ENCODE data around the gene POTEI. TPM values are rescaled to one million over a fixed set of nuclear protein-coding genes. Genes with fewer than 3 reads are reported as not detected.
"Not testable (repeated sequence)": the region's sequence is repeated elsewhere in the genome, so short reads cannot be mapped to it uniquely, and the experiment has no call there.

The POTEI gene
- polyA plus RNA-seq, 1 of the 3 experiments (the other 2 are of a cell fraction) = not detected

GRCh38 chr2:130510807-130511746, 1.9 kb upstream of the POTEI start:
- H3K36me3 ChIP-seq (replicated peaks in 1 of 2; ENCODE audit: control insufficient read depth in 1 of 2, insufficient read depth in 2 of 2, low read length in 1 of 2); H4K20me1 ChIP-seq (ENCODE audit: insufficient read depth); DNase-seq; H3K4me2 ChIP-seq; H3K9me2 ChIP-seq; H3K9ac ChIP-seq; H3K4me1 ChIP-seq (ENCODE audit: control insufficient read depth in 1 of 2, insufficient read depth in 2 of 2, low read depth in 1 of 2, low read length in 1 of 2); H3K27ac ChIP-seq (ENCODE audit: low read depth in 2 of 2, low read length in 1 of 2); H3K79me2 ChIP-seq (ENCODE audit: insufficient read depth); H3K9me3 ChIP-seq; H2AFZ ChIP-seq (ENCODE audit: low read depth); POLR2A ChIA-PET; H3F3A ChIP-seq (replicated peaks; ENCODE audit: insufficient read depth); H3K4me3 ChIP-seq (ENCODE audit: low read depth in 2 of 2, low read length in 1 of 2); H3K27me3 ChIP-seq (ENCODE audit: insufficient read depth); CTCF ChIA-PET: not testable (repeated sequence)
- WGBS (ENCODE audit: low lambda C conversion rate) = no CpG with 5 or more reads among the region's 31 CpGs

GRCh38 chr2:130491073-130491472, 18.1 kb downstream of the POTEI start:
- H3K79me2 ChIP-seq (ENCODE audit: insufficient read depth); H3K27ac ChIP-seq (ENCODE audit: low read depth in 2 of 2, low read length in 1 of 2); DNase-seq; H3K4me1 ChIP-seq (ENCODE audit: control insufficient read depth in 1 of 2, insufficient read depth in 2 of 2, low read depth in 1 of 2, low read length in 1 of 2); H3K36me3 ChIP-seq (replicated peaks in 1 of 2; ENCODE audit: control insufficient read depth in 1 of 2, insufficient read depth in 2 of 2, low read length in 1 of 2); H3K9ac ChIP-seq; H3K4me2 ChIP-seq; H4K20me1 ChIP-seq (ENCODE audit: insufficient read depth); CTCF ChIA-PET; H3K9me2 ChIP-seq; H3K4me3 ChIP-seq (ENCODE audit: low read depth in 2 of 2, low read length in 1 of 2); H3K9me3 ChIP-seq; H3F3A ChIP-seq (replicated peaks; ENCODE audit: insufficient read depth); H2AFZ ChIP-seq (ENCODE audit: low read depth); POLR2A ChIA-PET; H3K27me3 ChIP-seq (ENCODE audit: insufficient read depth): not testable (repeated sequence)
- 18% methylated on average over 1 of the region's 4 CpGs for WGBS (ENCODE audit: low lambda C conversion rate)

GRCh38 chr2:130455413-130455812, 53.7 kb downstream of the POTEI start:
- H3K27ac ChIP-seq (ENCODE audit: low read depth in 2 of 2, low read length in 1 of 2) = not testable (repeated sequence)

GRCh38 chr2:130454712-130455083, 54.4 kb downstream of the POTEI start:
- H3K4me2 ChIP-seq; H3F3A ChIP-seq (replicated peaks; ENCODE audit: insufficient read depth); H3K27me3 ChIP-seq (ENCODE audit: insufficient read depth); H3K27ac ChIP-seq (ENCODE audit: low read depth in 2 of 2, low read length in 1 of 2); H3K9ac ChIP-seq; CTCF ChIA-PET; DNase-seq; H3K9me2 ChIP-seq; H3K36me3 ChIP-seq (replicated peaks in 1 of 2; ENCODE audit: control insufficient read depth in 1 of 2, insufficient read depth in 2 of 2, low read length in 1 of 2); H3K79me2 ChIP-seq (ENCODE audit: insufficient read depth); POLR2A ChIA-PET; H3K4me3 ChIP-seq (ENCODE audit: low read depth in 2 of 2, low read length in 1 of 2); H2AFZ ChIP-seq (ENCODE audit: low read depth); H4K20me1 ChIP-seq (ENCODE audit: insufficient read depth); H3K4me1 ChIP-seq (ENCODE audit: control insufficient read depth in 1 of 2, insufficient read depth in 2 of 2, low read depth in 1 of 2, low read length in 1 of 2); H3K9me3 ChIP-seq: not testable (repeated sequence)
- no CpG with 5 or more reads among the region's 6 CpGs for WGBS (ENCODE audit: low lambda C conversion rate)

More at GRCh38 chr2:130455413-130455812, 53.7 kb downstream of the POTEI start:
- H3K4me1 ChIP-seq (ENCODE audit: control insufficient read depth in 1 of 2, insufficient read depth in 2 of 2, low read depth in 1 of 2, low read length in 1 of 2); H3K27me3 ChIP-seq (ENCODE audit: insufficient read depth); H3K9me2 ChIP-seq; POLR2A ChIA-PET; H3K4me2 ChIP-seq; H3F3A ChIP-seq (replicated peaks; ENCODE audit: insufficient read depth); H3K36me3 ChIP-seq (replicated peaks in 1 of 2; ENCODE audit: control insufficient read depth in 1 of 2, insufficient read depth in 2 of 2, low read length in 1 of 2); H3K9ac ChIP-seq; H4K20me1 ChIP-seq (ENCODE audit: insufficient read depth); DNase-seq; H3K9me3 ChIP-seq; H3K4me3 ChIP-seq (ENCODE audit: low read depth in 2 of 2, low read length in 1 of 2); CTCF ChIA-PET; H3K79me2 ChIP-seq (ENCODE audit: insufficient read depth); H2AFZ ChIP-seq (ENCODE audit: low read depth): not testable (repeated sequence)
- WGBS (ENCODE audit: low lambda C conversion rate) = 48% methylated on average over 4 of the region's 6 CpGs

- 16% methylated on average over 3 of the region's 13 CpGs for WGBS (ENCODE audit: low lambda C conversion rate)
- H2AFZ ChIP-seq (ENCODE audit: low read depth); H3K9ac ChIP-seq; CTCF ChIA-PET; H3K4me2 ChIP-seq; DNase-seq; H4K20me1 ChIP-seq (ENCODE audit: insufficient read depth); H3K79me2 ChIP-seq (ENCODE audit: insufficient read depth); H3K4me1 ChIP-seq (ENCODE audit: control insufficient read depth in 1 of 2, insufficient read depth in 2 of 2, low read depth in 1 of 2, low read length in 1 of 2); H3K27ac ChIP-seq (ENCODE audit: low read depth in 2 of 2, low read length in 1 of 2); H3K9me2 ChIP-seq; H3K27me3 ChIP-seq (ENCODE audit: insufficient read depth); H3K4me3 ChIP-seq (ENCODE audit: low read depth in 2 of 2, low read length in 1 of 2); H3K36me3 ChIP-seq (replicated peaks in 1 of 2; ENCODE audit: control insufficient read depth in 1 of 2, insufficient read depth in 2 of 2, low read length in 1 of 2); H3F3A ChIP-seq (replicated peaks; ENCODE audit: insufficient read depth); POLR2A ChIA-PET; H3K9me3 ChIP-seq: not testable (repeated sequence)
Measured at GRCh38 chr2:130453955-130454711, 55.0 kb downstream of the POTEI start.

- H3K79me2 ChIP-seq (ENCODE audit: insufficient read depth); H3K4me2 ChIP-seq; H3K27me3 ChIP-seq (ENCODE audit: insufficient read depth); DNase-seq; H3F3A ChIP-seq (replicated peaks; ENCODE audit: insufficient read depth); CTCF ChIA-PET; H3K4me3 ChIP-seq (ENCODE audit: low read depth in 2 of 2, low read length in 1 of 2); H3K4me1 ChIP-seq (ENCODE audit: control insufficient read depth in 1 of 2, insufficient read depth in 2 of 2, low read depth in 1 of 2, low read length in 1 of 2); H3K36me3 ChIP-seq (replicated peaks in 1 of 2; ENCODE audit: control insufficient read depth in 1 of 2, insufficient read depth in 2 of 2, low read length in 1 of 2); H3K27ac ChIP-seq (ENCODE audit: low read depth in 2 of 2, low read length in 1 of 2); H4K20me1 ChIP-seq (ENCODE audit: insufficient read depth); POLR2A ChIA-PET; H3K9me3 ChIP-seq; H3K9ac ChIP-seq; H2AFZ ChIP-seq (ENCODE audit: low read depth); H3K9me2 ChIP-seq: not testable (repeated sequence)
- WGBS (ENCODE audit: low lambda C conversion rate) = 30% methylated on average over 2 of the region's 5 CpGs
Measured at GRCh38 chr2:130452897-130453296, 56.2 kb downstream of the POTEI start.

Data from SK-N-SH (cell line).